ENCODE data around the gene NINJ2.
"Not testable (repeated sequence)": the region's sequence is repeated elsewhere in the genome, so short reads cannot be mapped to it uniquely, and the experiment has no call there.

The NINJ2 gene

GRCh38 chr12:669576-669945 is 6.3 kb upstream of the NINJ2 start:
- no peak for DNase-seq

GRCh38 chr12:668090-668481 is 4.8 kb upstream of the NINJ2 start:
- no peak for DNase-seq

GRCh38 chr12:666766-667308 is 3.6 kb upstream of the NINJ2 start:
- peak; percentile 79 for DNase-seq

GRCh38 chr12:666066-666465 is 2.8 kb upstream of the NINJ2 start:
- DNase-seq: no peak

- DNase-seq: no peak
Observed at GRCh38 chr12:664779-665092, 1.5 kb upstream of the NINJ2 start.

- no peak for DNase-seq
Observed at GRCh38 chr12:664075-664778, 982 bp upstream of the NINJ2 start.

GRCh38 chr12:662566-663292 is 516 bp downstream of the NINJ2 start:
- DNase-seq: no peak

- no peak for DNase-seq
Observed at GRCh38 chr12:661720-662486, 1.3 kb downstream of the NINJ2 start.

GRCh38 chr12:659090-659683 is 4.1 kb downstream of the NINJ2 start:
- DNase-seq: no peak

GRCh38 chr12:650983-651382 is 12.3 kb downstream of the NINJ2 start:
- no peak for DNase-seq

- no peak for DNase-seq
Observed at GRCh38 chr12:647385-648085, 15.7 kb downstream of the NINJ2 start.

GRCh38 chr12:646442-647384 is 16.5 kb downstream of the NINJ2 start:
- DNase-seq: no peak

GRCh38 chr12:645563-646071 is 17.6 kb downstream of the NINJ2 start:
- peak; percentile 43 for DNase-seq

GRCh38 chr12:644818-645552 is 18.3 kb downstream of the NINJ2 start:
- no peak for DNase-seq

GRCh38 chr12:644303-644639 is 19.0 kb downstream of the NINJ2 start:
- DNase-seq: no peak

GRCh38 chr12:643475-644302 is 19.6 kb downstream of the NINJ2 start:
- DNase-seq: peak; percentile 52

GRCh38 chr12:642633-643474 is 20.4 kb downstream of the NINJ2 start:
- peak; percentile 91 for DNase-seq

GRCh38 chr12:641321-641720 is 21.9 kb downstream of the NINJ2 start:
- DNase-seq: not testable (repeated sequence)

GRCh38 chr12:640773-641172 is 22.5 kb downstream of the NINJ2 start:
- DNase-seq: no peak
